NB4 (cell line): ENCODE results near the gene SNX8.
"Not testable (repeated sequence)": the region's sequence is repeated elsewhere in the genome, so short reads cannot be mapped to it uniquely, and the experiment has no call there.

ENCODE experiments used
- DNase-seq: peaks from one replicate; pipeline ENCODE4 v3.0.0; 2010; ENCODE audit warnings: low read depth
- H3K4me3 ChIP-seq: one replicate; pipeline ENCODE4 v1.5.1; 2011; ENCODE audit warnings: mild to moderate bottlenecking, low read depth, low read length, moderate library complexity
- CTCF ChIP-seq: IDR thresholded peaks from one replicate; pipeline ENCODE4 v1.5.1; 2012; ENCODE audit warnings: low read depth, low read length
- MYC ChIP-seq: IDR thresholded peaks from 2 replicates; pipeline ENCODE4 v1.6.1; 2011; ENCODE audit warnings: low read depth, low read length
- POLR2A ChIP-seq: IDR thresholded peaks from 2 replicates; pipeline ENCODE4 v1.6.1; 2011; ENCODE audit warnings: mild to moderate bottlenecking; ENCODE audit not compliant: insufficient read length; ENCODE audit errors: extremely low read depth
- TF ChIP-seq, protein P1 (sequence below): IDR thresholded peaks from 2 replicates; pipeline ENCODE4 v1.6.1; 2011; ENCODE audit warnings: low read depth, low read length

Gene SNX8

DNA sequence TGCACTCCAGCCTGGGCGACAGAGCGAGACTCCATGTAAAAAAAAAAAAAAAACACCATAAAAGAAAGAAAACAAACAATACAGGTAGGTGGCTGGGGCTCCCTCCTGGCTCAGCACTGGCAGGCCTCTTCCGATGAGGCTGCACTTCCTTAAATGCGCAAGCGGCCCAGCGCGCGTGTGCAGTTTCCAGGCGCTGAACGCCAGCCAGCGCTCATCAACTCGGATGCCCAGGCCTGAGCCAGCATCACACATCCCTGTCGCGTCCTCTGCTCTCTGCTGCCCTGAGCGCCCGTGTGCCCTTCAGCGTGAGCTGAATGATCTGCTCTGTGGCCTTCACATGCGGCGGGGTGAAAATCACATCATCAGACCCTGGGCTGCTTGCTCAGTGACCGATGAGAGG lies 40.4 kb downstream of the SNX8 start:
- TF ChIP-seq, protein P1, sequence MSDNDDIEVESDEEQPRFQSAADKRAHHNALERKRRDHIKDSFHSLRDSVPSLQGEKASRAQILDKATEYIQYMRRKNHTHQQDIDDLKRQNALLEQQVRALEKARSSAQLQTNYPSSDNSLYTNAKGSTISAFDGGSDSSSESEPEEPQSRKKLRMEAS, result no peak
- TF ChIP-seq POLR2A (no peak), CTCF (no peak), MYC (no peak)
- no peak for DNase-seq
- H3K4me3 ChIP-seq, result no peak overlapping the region

DNA sequence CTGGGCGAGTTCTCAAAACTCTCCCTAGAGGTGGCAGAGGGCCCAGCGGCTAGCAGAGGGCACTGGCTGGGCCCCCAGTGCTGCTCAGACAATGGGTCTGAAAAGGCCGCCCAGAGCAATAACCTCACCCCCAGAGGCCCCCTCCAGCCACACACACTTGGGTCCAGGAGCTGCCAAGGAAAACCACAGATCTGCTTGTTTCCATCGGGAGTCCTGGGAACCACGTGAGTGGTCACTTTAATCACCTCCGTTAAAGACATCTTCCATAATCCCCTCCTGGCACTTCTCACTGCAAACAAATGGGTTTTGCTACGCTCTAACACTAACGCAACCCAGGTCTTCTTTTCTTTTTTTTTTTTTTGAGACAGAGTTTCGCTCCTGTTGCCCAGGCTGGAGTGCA lies 42.2 kb downstream of the SNX8 start:
- no peak for DNase-seq
- H3K4me3 ChIP-seq, result no peak overlapping the region
- TF ChIP-seq, protein P1, result no peak
- TF ChIP-seq POLR2A (no peak), MYC (no peak), CTCF (no peak)

GRCh38 chr7:2271273-2272026 lies 42.8 kb downstream of the SNX8 start:
- no peak for DNase-seq
- TF ChIP-seq, protein P1, result no peak
- TF ChIP-seq MYC, result no peak
- no peak for TF ChIP-seq POLR2A
- TF ChIP-seq CTCF, result no peak
- H3K4me3 ChIP-seq, result no peak overlapping the region

GRCh38 chr7:2270495-2270894 lies 43.7 kb downstream of the SNX8 start:
- TF ChIP-seq, protein P1, result no peak
- TF ChIP-seq CTCF, result no peak
- no peak for TF ChIP-seq MYC
- TF ChIP-seq POLR2A, result no peak
- H3K4me3 ChIP-seq, result no peak overlapping the region
- DNase-seq, result no peak

GRCh38 chr7:2269991-2270460 lies 44.2 kb downstream of the SNX8 start:
- DNase-seq, result no peak
- TF ChIP-seq CTCF, result no peak
- no peak for TF ChIP-seq POLR2A
- TF ChIP-seq, protein P1, result no peak
- no peak for TF ChIP-seq MYC
- no peak overlapping the region for H3K4me3 ChIP-seq

GRCh38 chr7:2269089-2269990 lies 44.9 kb downstream of the SNX8 start:
- H3K4me3 ChIP-seq, DNase-seq: not testable (repeated sequence)
